Measurements from ENCODE around the gene KCP.

- TF ChIP-seq NFIC (IDR thresholded peaks at IDR 0.05), result no peak
- TF ChIP-seq TCF12 (IDR thresholded peaks at IDR 0.05; ENCODE audit: low read depth), result no peak
- TF ChIP-seq EP300 (IDR thresholded peaks at IDR 0.05; ENCODE audit: borderline replicate concordance), result no peak
- TF ChIP-seq EGR1 (IDR thresholded peaks at IDR 0.05), result no peak
- TF ChIP-seq, protein P1, sequence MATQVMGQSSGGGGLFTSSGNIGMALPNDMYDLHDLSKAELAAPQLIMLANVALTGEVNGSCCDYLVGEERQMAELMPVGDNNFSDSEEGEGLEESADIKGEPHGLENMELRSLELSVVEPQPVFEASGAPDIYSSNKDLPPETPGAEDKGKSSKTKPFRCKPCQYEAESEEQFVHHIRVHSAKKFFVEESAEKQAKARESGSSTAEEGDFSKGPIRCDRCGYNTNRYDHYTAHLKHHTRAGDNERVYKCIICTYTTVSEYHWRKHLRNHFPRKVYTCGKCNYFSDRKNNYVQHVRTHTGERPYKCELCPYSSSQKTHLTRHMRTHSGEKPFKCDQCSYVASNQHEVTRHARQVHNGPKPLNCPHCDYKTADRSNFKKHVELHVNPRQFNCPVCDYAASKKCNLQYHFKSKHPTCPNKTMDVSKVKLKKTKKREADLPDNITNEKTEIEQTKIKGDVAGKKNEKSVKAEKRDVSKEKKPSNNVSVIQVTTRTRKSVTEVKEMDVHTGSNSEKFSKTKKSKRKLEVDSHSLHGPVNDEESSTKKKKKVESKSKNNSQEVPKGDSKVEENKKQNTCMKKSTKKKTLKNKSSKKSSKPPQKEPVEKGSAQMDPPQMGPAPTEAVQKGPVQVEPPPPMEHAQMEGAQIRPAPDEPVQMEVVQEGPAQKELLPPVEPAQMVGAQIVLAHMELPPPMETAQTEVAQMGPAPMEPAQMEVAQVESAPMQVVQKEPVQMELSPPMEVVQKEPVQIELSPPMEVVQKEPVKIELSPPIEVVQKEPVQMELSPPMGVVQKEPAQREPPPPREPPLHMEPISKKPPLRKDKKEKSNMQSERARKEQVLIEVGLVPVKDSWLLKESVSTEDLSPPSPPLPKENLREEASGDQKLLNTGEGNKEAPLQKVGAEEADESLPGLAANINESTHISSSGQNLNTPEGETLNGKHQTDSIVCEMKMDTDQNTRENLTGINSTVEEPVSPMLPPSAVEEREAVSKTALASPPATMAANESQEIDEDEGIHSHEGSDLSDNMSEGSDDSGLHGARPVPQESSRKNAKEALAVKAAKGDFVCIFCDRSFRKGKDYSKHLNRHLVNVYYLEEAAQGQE (IDR thresholded peaks at IDR 0.05; ENCODE audit: low read depth), result no peak
These were observed at the start of gene KCP for GRCh38 chr7:128910569-128910945.
